Measurements from ENCODE around the gene C1orf94. TPM values are rescaled to one million over a fixed set of nuclear protein-coding genes. Genes with fewer than 3 reads are reported as not detected.

C1orf94 gene
- polyA plus RNA-seq, 6 donors from 2014 or later = not detected

- Mint-ChIP-seq H3K27ac (no peak overlapping the region), H3K4me1 (no peaks in the 10 kb centered on the region), H3K36me3 (no peaks in the 10 kb centered on the region), H3K27me3 (peaks cover 3 to 30% (median 29%) of the 10 kb centered on the region in 3 donors), H3K4me3 (no peak overlapping the region), H3K9me3 (peaks cover 0 to 2% (median 0%) of the 10 kb centered on the region in 7 donors)
- no peak for DNase-seq
- no peak for ATAC-seq (ENCODE audit: low read depth in 2 of 2)
These were observed 29.4 kb upstream of the C1orf94 start for GRCh38 chr1:34147301-34147700.

- H3K4me3 Mint-ChIP-seq = no peak overlapping the region
- no peaks in the 10 kb centered on the region for H3K4me1 Mint-ChIP-seq
- peaks cover 0 to 2% (median 0%) of the 10 kb centered on the region in 7 donors for H3K9me3 Mint-ChIP-seq
- peaks cover 16 to 49% (median 45%) of the 10 kb centered on the region in 3 donors for H3K27me3 Mint-ChIP-seq
- H3K36me3 Mint-ChIP-seq = no peaks in the 10 kb centered on the region
- no peak overlapping the region for H3K27ac Mint-ChIP-seq
- no peak for ATAC-seq (ENCODE audit: low read depth in 2 of 2)
- no peak for DNase-seq
These were observed 27.2 kb upstream of the C1orf94 start for GRCh38 chr1:34149501-34149900.

GRCh38 chr1:34153246-34153645, 23.5 kb upstream of the C1orf94 start:
- DNase-seq (no peak), ATAC-seq (ENCODE audit: low read depth in 2 of 2) (no peak)
- peaks cover 0 to 6% (median 2%) of the 10 kb centered on the region in 7 donors for H3K9me3 Mint-ChIP-seq
- H3K36me3 Mint-ChIP-seq = no peaks in the 10 kb centered on the region
- no peak overlapping the region for H3K27ac Mint-ChIP-seq
- H3K4me3 Mint-ChIP-seq = no peak overlapping the region
- H3K27me3 Mint-ChIP-seq = peaks cover 27 to 46% (median 43%) of the 10 kb centered on the region in 3 donors
- H3K4me1 Mint-ChIP-seq = no peaks in the 10 kb centered on the region

DNA sequence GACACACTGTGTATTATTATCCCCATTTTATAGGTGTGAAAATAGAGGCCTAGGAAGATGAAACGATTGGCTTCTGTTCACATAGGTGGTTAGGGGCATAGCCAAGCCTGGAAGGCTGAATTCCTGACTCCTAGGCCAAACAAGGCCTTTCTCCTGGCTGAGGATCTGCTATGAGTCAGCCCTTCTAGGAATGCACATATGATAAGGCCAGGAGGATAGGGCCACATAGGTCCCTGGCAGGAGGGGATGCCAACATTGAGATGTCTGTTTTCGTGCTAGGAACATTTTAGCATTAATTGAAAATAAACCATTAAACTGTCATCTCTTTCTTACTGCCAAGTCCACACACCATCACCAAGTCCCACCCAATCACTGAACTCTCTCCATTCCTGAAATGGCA, 20.8 kb upstream of the C1orf94 start:
- ATAC-seq (ENCODE audit: low read depth in 2 of 2) (no peak), DNase-seq (no peak)
- H3K27ac Mint-ChIP-seq = no peak overlapping the region
- peaks cover 39 to 63% (median 53%) of the 10 kb centered on the region in 3 donors for H3K27me3 Mint-ChIP-seq
- H3K4me1 Mint-ChIP-seq = no peaks in the 10 kb centered on the region
- H3K4me3 Mint-ChIP-seq = no peak overlapping the region
- H3K9me3 Mint-ChIP-seq = peaks cover 0 to 6% (median 2%) of the 10 kb centered on the region in 7 donors
- H3K36me3 Mint-ChIP-seq = peaks cover 0 to 1% of the 10 kb centered on the region in 2 donors

DNA sequence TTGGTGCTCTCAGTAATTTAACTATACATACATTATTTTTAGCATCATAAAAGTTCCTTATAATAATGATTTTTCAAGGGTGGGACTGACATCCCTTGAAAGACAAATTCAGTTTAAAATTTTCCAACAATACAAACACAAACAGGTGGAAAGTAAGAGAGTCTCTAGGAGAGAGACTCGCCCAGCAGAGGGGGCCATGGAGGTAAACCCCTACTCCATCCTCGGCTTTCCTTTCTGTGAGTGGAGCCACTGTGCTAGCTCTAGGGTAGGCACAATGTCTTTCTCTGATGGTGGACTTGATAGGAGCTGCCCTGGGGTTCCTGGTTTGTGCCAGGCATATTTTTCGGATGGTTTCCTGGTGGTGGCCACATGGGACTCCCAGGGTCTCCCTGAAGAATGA, 20.0 kb upstream of the C1orf94 start:
- no peak overlapping the region for H3K4me3 Mint-ChIP-seq
- no peak overlapping the region for H3K27ac Mint-ChIP-seq
- ATAC-seq (ENCODE audit: low read depth in 2 of 2) (no peak), DNase-seq (no peak)
- peaks cover 0 to 10% (median 1%) of the 10 kb centered on the region in 7 donors for H3K9me3 Mint-ChIP-seq
- no peaks in the 10 kb centered on the region for H3K4me1 Mint-ChIP-seq
- peaks cover 0 to 10% of the 10 kb centered on the region in 2 donors for H3K36me3 Mint-ChIP-seq
- peaks cover 48 to 66% (median 55%) of the 10 kb centered on the region in 3 donors for H3K27me3 Mint-ChIP-seq

DNA sequence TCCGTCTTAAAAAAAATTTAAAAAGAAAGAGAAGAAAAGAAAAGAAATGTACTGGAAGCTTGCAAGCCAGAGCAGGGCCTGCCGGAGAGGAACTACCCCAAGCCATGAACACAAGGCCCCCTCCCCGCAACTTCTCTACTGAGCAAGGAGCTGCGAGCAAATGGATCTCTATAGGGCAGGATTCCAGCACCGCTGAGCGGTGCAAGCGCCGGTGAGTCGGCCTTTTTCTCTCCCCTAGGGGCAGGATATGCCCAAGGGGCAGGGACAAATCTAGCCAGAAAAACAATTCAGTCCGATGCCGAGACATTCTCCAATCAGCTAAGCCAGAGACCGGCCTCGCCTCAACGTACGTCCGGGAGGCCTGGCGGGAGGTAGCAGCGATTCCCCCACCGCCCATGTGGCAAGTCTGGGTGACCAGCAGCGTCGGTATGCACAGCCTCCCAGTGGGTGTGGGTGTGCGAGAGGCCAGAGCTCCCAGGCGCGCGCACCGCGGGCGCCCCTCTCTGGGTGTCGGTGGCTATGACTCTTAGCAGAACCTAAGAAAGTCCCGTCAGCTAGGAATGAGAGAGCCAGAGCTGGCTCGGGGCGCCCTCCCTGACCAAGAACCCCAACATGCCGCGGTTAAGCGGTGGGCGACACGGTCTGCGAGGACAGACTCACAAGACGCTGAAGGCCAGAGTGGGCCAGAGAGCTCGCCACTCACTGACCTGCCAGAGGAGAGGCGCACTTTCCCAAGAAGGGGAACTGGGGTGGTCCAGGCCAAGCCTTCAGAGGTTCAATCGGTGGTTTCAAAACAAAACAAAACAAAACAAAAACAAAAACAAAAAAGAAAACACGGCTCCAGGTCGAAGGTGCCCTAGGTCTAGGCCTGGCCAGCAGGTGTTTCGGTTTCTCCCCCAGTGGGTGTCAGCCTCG, 13.6 kb upstream of the C1orf94 start:
- Mint-ChIP-seq H3K36me3 (peaks cover 0 to 10% of the 10 kb centered on the region in 2 donors), H3K4me1 (peaks cover 7 to 12% (median 8%) of the 10 kb centered on the region in 3 donors), H3K27ac (peak overlapping the region in 1 of 6 donors; percentile 52), H3K4me3 (peak overlapping the region in 6 of 8 donors; percentile 39 to 61 (median 49)), H3K9me3 (peaks cover 0 to 5% (median 1%) of the 10 kb centered on the region in 7 donors), H3K27me3 (peaks cover 48 to 71% (median 63%) of the 10 kb centered on the region in 3 donors)
- DNase-seq (no peak), ATAC-seq (ENCODE audit: low read depth in 2 of 2) (no peak)

DNA sequence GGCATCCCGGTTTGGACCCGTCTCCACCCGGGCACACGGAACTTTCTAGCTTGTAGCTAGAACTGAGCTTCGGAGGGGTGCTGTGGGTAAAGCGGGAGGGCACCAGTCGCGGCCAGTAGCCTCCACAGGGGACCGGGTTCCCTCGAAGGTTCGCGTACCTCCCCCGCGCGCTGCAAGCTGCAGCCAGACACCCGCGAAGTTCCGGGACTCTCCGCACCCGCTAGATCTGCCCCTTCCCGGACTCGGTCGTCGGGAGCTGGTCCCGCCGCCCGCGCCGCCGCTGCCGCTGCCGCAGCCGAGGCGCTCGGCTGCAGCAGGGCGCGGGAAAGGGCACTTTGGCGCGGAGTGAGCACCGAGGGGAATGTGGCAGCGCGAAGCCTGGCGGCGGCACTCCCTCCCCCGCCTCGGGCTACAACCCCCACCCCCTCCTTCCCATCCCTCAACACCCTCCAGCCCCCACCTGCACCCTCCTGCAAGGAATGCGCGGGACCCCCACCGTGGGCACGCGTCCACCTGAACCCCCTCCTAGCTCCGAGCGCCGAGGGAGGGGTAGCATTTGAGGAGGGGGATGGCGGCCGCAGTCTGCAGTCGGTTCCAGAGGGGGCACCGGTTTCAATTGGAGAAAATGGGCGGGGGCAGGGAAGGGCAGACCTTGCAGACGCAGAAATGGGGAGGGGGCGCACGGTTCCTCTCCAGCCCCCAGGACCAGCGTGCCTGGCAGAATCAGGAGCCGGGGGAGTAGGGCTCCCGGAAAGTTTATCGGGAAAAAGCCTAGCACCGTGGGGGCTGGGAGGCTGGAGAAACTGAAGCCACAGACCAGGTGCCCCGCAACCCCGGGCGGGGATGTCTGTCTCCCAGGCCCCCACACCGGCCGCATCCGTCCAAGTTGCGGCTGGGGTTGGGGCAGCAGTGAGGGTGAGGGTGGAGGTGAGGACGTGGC, 12.6 kb upstream of the C1orf94 start:
- H3K27ac Mint-ChIP-seq = no peak overlapping the region
- peaks cover 0 to 5% (median 1%) of the 10 kb centered on the region in 7 donors for H3K9me3 Mint-ChIP-seq
- no peak for ATAC-seq (ENCODE audit: low read depth in 2 of 2)
- no peak for DNase-seq
- peaks cover 7 to 12% (median 8%) of the 10 kb centered on the region in 3 donors for H3K4me1 Mint-ChIP-seq
- H3K27me3 Mint-ChIP-seq = peaks cover 57 to 79% (median 66%) of the 10 kb centered on the region in 3 donors
- peaks cover 0 to 10% of the 10 kb centered on the region in 2 donors for H3K36me3 Mint-ChIP-seq
- H3K4me3 Mint-ChIP-seq = peak overlapping the region in 2 of 8 donors; percentile 54

GRCh38 chr1:34164771-34165391, 11.8 kb upstream of the C1orf94 start, which contains the start of gene CSMD2:
Gene CSMD2, minus strand, starts transcription at chr1:34165230. Its CDS starts 133 bp downstream, at chr1:34165097.
- H3K36me3 Mint-ChIP-seq = peaks cover 0 to 10% of the 10 kb centered on the region in 2 donors
- DNase-seq = no peak
- peaks cover 0 to 5% (median 2%) of the 10 kb centered on the region in 7 donors for H3K9me3 Mint-ChIP-seq
- H3K27me3 Mint-ChIP-seq = peaks cover 59 to 79% (median 66%) of the 10 kb centered on the region in 3 donors
- peak within 1 kb of the TSS in 4 of 8 donors; percentile 17 to 77 (median 24) for H3K4me3 Mint-ChIP-seq
- H3K4me1 Mint-ChIP-seq = peaks cover 7 to 12% (median 8%) of the 10 kb centered on the region in 3 donors
- no peak for ATAC-seq (ENCODE audit: low read depth in 2 of 2)
- H3K27ac Mint-ChIP-seq = no peak within 1 kb of the TSS

- Mint-ChIP-seq H3K9me3 (peaks cover 0 to 5% (median 2%) of the 10 kb centered on the region in 7 donors), H3K27ac (no peak overlapping the region), H3K4me1 (peaks cover 7 to 12% (median 8%) of the 10 kb centered on the region in 3 donors), H3K4me3 (peak overlapping the region in 4 of 8 donors; percentile 17 to 77 (median 24)), H3K27me3 (peaks cover 62 to 82% (median 66%) of the 10 kb centered on the region in 3 donors), H3K36me3 (peaks cover 0 to 10% of the 10 kb centered on the region in 2 donors)
- ATAC-seq (ENCODE audit: low read depth in 2 of 2) (no peak), DNase-seq (no peak)
These were observed 11.2 kb upstream of the C1orf94 start for GRCh38 chr1:34165422-34165921.

GRCh38 chr1:34166191-34166624, 10.5 kb upstream of the C1orf94 start:
- Mint-ChIP-seq H3K4me3 (no peak overlapping the region), H3K27me3 (peaks cover 62 to 82% (median 66%) of the 10 kb centered on the region in 3 donors), H3K9me3 (peaks cover 0 to 5% (median 2%) of the 10 kb centered on the region in 7 donors), H3K4me1 (peaks cover 7 to 12% (median 8%) of the 10 kb centered on the region in 3 donors), H3K27ac (no peak overlapping the region), H3K36me3 (peaks cover 0 to 5% of the 10 kb centered on the region in 2 donors)
- DNase-seq (no peak), ATAC-seq (ENCODE audit: low read depth in 2 of 2) (no peak)

- no peak overlapping the region for H3K4me3 Mint-ChIP-seq
- no peak for DNase-seq
- H3K36me3 Mint-ChIP-seq = no peaks in the 10 kb centered on the region
These were observed 9.9 kb upstream of the C1orf94 start for GRCh38 chr1:34166625-34167361.

GRCh38 chr1:34167389-34167788, 9.3 kb upstream of the C1orf94 start:
- H3K9me3 Mint-ChIP-seq = peaks cover 0 to 5% (median 0%) of the 10 kb centered on the region in 7 donors
- peaks cover 7 to 11% (median 8%) of the 10 kb centered on the region in 3 donors for H3K4me1 Mint-ChIP-seq
- H3K36me3 Mint-ChIP-seq = no peaks in the 10 kb centered on the region
- peaks cover 56 to 76% (median 62%) of the 10 kb centered on the region in 3 donors for H3K27me3 Mint-ChIP-seq
- ATAC-seq (ENCODE audit: low read depth in 2 of 2) = no peak
- H3K4me3 Mint-ChIP-seq = no peak overlapping the region
- no peak overlapping the region for H3K27ac Mint-ChIP-seq
- no peak for DNase-seq

More at GRCh38 chr1:34166625-34167361, 9.9 kb upstream of the C1orf94 start:
- peaks cover 0 to 5% (median 0%) of the 10 kb centered on the region in 7 donors for H3K9me3 Mint-ChIP-seq
- H3K4me1 Mint-ChIP-seq = peaks cover 7 to 12% (median 8%) of the 10 kb centered on the region in 3 donors
- peaks cover 59 to 79% (median 64%) of the 10 kb centered on the region in 3 donors for H3K27me3 Mint-ChIP-seq
- ATAC-seq (ENCODE audit: low read depth in 2 of 2) = no peak
- no peak overlapping the region for H3K27ac Mint-ChIP-seq
